ENCODE measurements around the gene TSPAN31. TPM values are rescaled to one million over a fixed set of nuclear protein-coding genes. Genes with fewer than 3 reads are reported as not detected.

TSPAN31 gene
- total and polyA plus RNA-seq, 12 donors: 25.3 to 115 (median 55.9) TPM

DNA sequence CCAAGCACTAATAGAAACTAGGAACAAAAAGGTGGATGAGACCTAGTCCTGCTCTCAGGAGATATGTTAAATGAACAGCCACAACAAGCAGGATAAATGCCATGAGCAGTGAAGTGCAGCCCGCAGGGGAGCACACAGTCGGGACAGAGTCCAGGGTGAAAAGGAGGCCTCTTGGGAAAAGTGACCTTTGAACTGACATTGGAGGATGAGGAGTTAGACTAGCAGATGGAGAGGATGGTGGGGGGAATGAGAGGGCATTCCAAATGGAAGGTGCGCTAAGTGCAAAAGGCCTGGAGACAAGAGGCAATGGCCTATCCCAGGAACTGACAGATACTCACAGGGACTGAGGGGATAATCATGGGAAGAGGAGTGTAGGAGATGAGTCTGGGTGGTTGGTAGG lies 46.4 kb upstream of the TSPAN31 start:
- intact Hi-C loops (cut with DNase I): no loop called here
- Histone ChIP-seq H3K36me3 (replicated peaks in 1 of 2) (peaks cover 0 to 26% of the 10 kb centered on the region in 2 donors), H3K4me3 (no peak overlapping the region), H3K4me1 (replicated peaks in 1 of 2) (peaks cover 8% of the 10 kb centered on the region in 2 donors), H3K27me3 (no peaks in the 10 kb centered on the region), H3K9me3 (replicated peaks in 1 of 3) (no peaks in the 10 kb centered on the region), H3K27ac (no peak overlapping the region)
- TF ChIP-seq, protein P1, sequence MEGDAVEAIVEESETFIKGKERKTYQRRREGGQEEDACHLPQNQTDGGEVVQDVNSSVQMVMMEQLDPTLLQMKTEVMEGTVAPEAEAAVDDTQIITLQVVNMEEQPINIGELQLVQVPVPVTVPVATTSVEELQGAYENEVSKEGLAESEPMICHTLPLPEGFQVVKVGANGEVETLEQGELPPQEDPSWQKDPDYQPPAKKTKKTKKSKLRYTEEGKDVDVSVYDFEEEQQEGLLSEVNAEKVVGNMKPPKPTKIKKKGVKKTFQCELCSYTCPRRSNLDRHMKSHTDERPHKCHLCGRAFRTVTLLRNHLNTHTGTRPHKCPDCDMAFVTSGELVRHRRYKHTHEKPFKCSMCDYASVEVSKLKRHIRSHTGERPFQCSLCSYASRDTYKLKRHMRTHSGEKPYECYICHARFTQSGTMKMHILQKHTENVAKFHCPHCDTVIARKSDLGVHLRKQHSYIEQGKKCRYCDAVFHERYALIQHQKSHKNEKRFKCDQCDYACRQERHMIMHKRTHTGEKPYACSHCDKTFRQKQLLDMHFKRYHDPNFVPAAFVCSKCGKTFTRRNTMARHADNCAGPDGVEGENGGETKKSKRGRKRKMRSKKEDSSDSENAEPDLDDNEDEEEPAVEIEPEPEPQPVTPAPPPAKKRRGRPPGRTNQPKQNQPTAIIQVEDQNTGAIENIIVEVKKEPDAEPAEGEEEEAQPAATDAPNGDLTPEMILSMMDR (IDR thresholded peaks at IDR 0.05): no peak
- DNase-seq: no peak
- WGBS, 4 donors: 90 to 99% (median 94%) methylated on average over 3 of the region's 3 CpGs

DNA sequence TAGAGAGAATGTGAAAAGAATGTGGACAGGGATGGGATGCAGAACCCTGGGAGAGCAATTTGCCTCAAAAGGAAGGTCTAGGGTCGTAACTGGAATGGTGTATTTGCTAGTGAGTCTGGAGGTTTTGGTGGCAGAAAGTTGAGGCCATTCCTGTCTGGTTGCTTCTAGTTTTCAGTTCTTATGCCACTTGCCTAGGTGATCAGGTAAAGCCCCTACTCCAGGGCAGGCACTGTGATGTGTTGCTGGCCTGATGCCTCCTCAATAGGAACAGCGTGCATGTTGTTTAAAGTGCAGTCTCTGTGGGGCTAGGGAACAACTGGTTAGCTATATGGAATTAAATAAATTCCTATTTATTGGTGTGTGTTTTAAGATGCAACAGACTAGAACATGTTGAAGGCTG lies 44.5 kb upstream of the TSPAN31 start:
- 94 to 98% (median 97%) methylated on average over 2 of the region's 2 CpGs for WGBS, 4 donors
- DNase-seq: no peak
- no peaks in the 10 kb centered on the region for H3K9me3 ChIP-seq (replicated peaks in 1 of 3)
- intact Hi-C loops (cut with DNase I): no loop called here
- no peak overlapping the region for H3K4me3 ChIP-seq
- H3K4me1 ChIP-seq (replicated peaks in 1 of 2): no peaks in the 10 kb centered on the region
- TF ChIP-seq, protein P1 (IDR thresholded peaks at IDR 0.05): no peak
- no peak for TF ChIP-seq POLR2A (IDR thresholded peaks at IDR 0.05)
- H3K27me3 ChIP-seq: no peaks in the 10 kb centered on the region
- H3K27ac ChIP-seq: no peak overlapping the region
- H3K36me3 ChIP-seq (replicated peaks in 1 of 2): peaks cover 0 to 26% of the 10 kb centered on the region in 2 donors

DNA sequence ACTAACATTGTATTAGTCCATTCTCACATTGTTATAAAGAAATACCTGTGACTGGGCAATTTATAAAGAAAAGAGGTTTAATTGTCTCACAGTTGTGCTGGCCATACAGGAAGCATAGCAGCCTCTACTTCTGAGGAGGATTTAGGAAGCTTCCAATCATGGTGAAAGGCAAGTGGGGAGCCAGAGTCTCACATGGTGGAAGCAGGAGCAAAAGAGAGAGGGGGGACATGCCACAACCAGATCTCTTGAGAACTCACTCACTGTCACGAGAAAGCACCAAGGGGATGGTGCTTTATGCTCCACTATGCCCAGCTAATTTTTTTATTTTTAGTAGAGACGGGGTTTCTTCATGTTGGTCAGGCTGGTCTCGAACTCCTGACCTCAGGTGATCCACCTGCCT lies 37.6 kb upstream of the TSPAN31 start:
- Histone ChIP-seq H3K4me3 (no peak overlapping the region), H3K27me3 (no peaks in the 10 kb centered on the region), H3K36me3 (replicated peaks in 1 of 2) (peaks cover 0 to 13% of the 10 kb centered on the region in 2 donors), H3K4me1 (replicated peaks in 1 of 2) (no peaks in the 10 kb centered on the region), H3K27ac (no peak overlapping the region), H3K9me3 (replicated peaks in 1 of 3) (no peaks in the 10 kb centered on the region)
- TF ChIP-seq, protein P1 (IDR thresholded peaks at IDR 0.05): no peak
- no peak for TF ChIP-seq POLR2A (IDR thresholded peaks at IDR 0.05)
- DNase-seq: no peak
- intact Hi-C loops (cut with DNase I): no loop called here
- WGBS, 4 donors: 93 to 95% (median 94%) methylated on average over 3 of the region's 3 CpGs

DNA sequence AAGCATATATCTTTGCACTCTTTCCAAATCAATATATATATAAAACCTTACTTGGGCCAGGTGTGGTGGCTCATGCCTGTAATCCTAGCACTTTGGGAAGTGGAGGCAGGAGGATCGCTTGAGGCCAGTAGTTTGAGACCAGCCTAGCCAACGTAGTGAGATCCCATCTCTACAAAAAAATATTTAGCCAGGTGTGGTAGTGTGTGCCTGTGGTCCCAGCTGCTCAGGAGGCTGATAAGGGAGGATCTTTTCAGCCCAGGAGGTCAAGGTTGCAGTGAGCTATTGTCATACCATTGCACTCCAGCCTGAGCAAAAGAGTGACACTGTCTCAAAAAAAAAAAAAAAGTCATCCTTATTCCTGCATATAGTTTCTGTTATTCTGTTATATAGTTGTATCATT lies 36.5 kb upstream of the TSPAN31 start:
- WGBS, 4 donors: 87 to 94% (median 92%) methylated on average over 2 of the region's 2 CpGs
- Histone ChIP-seq H3K36me3 (replicated peaks in 1 of 2) (peaks cover 0 to 13% of the 10 kb centered on the region in 2 donors), H3K27me3 (no peaks in the 10 kb centered on the region), H3K27ac (no peak overlapping the region), H3K4me3 (no peak overlapping the region), H3K4me1 (replicated peaks in 1 of 2) (no peaks in the 10 kb centered on the region), H3K9me3 (replicated peaks in 1 of 3) (no peaks in the 10 kb centered on the region)
- intact Hi-C loops (cut with DNase I): no loop called here
- no peak for DNase-seq
- no peak for TF ChIP-seq POLR2A (IDR thresholded peaks at IDR 0.05)
- TF ChIP-seq, protein P1 (IDR thresholded peaks at IDR 0.05): no peak
